CD4-positive, alpha-beta T cell (primary cell): ENCODE results near the gene TESK2. TPM values are rescaled to one million over a fixed set of nuclear protein-coding genes. Genes with fewer than 3 reads are reported as not detected.

Experiments
- ATAC-seq: fragments of 200-7000 bp; cut with Tn5 transposase; one replicate; pipeline ENCODE4 v1.10.0; 2022; ENCODE audit warnings: mild to moderate bottlenecking; ENCODE audit not compliant: poor library complexity
- CTCF ChIA-PET: fragments of 350-600 bp; sonication (Branson Sonifier 250); formaldehyde crosslinking; loops from one replicate; lab custom pipeline; 2021; ENCODE audit warnings: antibody characterized with exemption, inconsistent platforms; lab: Charles Lee
- POLR2A ChIA-PET: fragments of 350-600 bp; sonication (Branson Sonifier 250); formaldehyde crosslinking; loops from one replicate; lab custom pipeline; 2021; ENCODE audit warnings: antibody characterized with exemption, inconsistent platforms; lab: Charles Lee
- DNase-seq, 14 experiments: peaks; one replicate each; pipeline ENCODE4 v3.0.0-alpha.2; 2013 to 2020; ENCODE audit warnings: mixed read lengths in 2 of 14
- H3K27ac ChIP-seq, 2 donors: one replicate each; pipeline versions ENCODE4 v1.5.1 to v1.7.0; 2013; ENCODE audit warnings: low read length in 2 of 2, low read depth in 1 of 2, mild to moderate bottlenecking in 1 of 2
- H3K27me3 ChIP-seq, 2 experiments: 1 replicate in 1 of 2; 2 replicates in 1 of 2; pipeline versions ENCODE4 v1.6.1 to v1.7.0; 2013; ENCODE audit warnings: low read length in 2 of 2, control low read depth in 1 of 2, mild to moderate bottlenecking in 1 of 2, moderate library complexity in 1 of 2; ENCODE audit not compliant: insufficient read depth in 2 of 2, control insufficient read depth in 1 of 2
- H3K36me3 ChIP-seq: one replicate; pipeline ENCODE4 v1.6.1; 2013; ENCODE audit warnings: low read length, control low read depth; ENCODE audit not compliant: insufficient read depth
- H3K4me1 ChIP-seq: one replicate; pipeline ENCODE4 v1.6.1; 2013; ENCODE audit warnings: low read length, control low read depth; ENCODE audit not compliant: insufficient read depth
- H3K4me3 ChIP-seq: one replicate; pipeline ENCODE4 v1.5.1; 2013; ENCODE audit warnings: mild to moderate bottlenecking, low read length, moderate library complexity
- H3K9me3 ChIP-seq, 2 experiments: 1 replicate in 1 of 2; 2 replicates in 1 of 2; pipeline versions ENCODE4 v1.6.1 to v1.7.0; 2013; ENCODE audit warnings: low read length in 2 of 2, mild to moderate bottlenecking in 2 of 2, control low read depth in 1 of 2, moderate library complexity in 1 of 2; ENCODE audit not compliant: control insufficient read depth in 1 of 2, insufficient read depth in 1 of 2
- H3K27ac Mint-ChIP-seq: one replicate; pipeline ENCODE4 v1.8.0; 2020; ENCODE audit warnings: mixed read lengths
- H3K27me3 Mint-ChIP-seq: one replicate; pipeline ENCODE4 v1.8.0; 2021; ENCODE audit warnings: mixed read lengths
- H3K36me3 Mint-ChIP-seq: one replicate; pipeline ENCODE4 v1.8.0; 2021; ENCODE audit warnings: low read depth, mixed read lengths
- H3K4me1 Mint-ChIP-seq: one replicate; pipeline ENCODE4 v1.8.0; 2021; ENCODE audit warnings: low read depth, mixed read lengths
- H3K4me3 Mint-ChIP-seq: one replicate; pipeline ENCODE4 v1.8.0; 2020; ENCODE audit warnings: mild to moderate bottlenecking, mixed read lengths
- H3K9me3 Mint-ChIP-seq: one replicate; pipeline ENCODE4 v1.8.0; 2020; ENCODE audit warnings: mixed read lengths
- intact Hi-C, 2 experiments: fragments of 100-400 bp; cut with DNase I in 1 of 2; cut with micrococcal nuclease in 1 of 2; formaldehyde crosslinking; loops; one replicate each; pipeline versions ENCODE4 v1.15.1 to v1.9.0; 2023 to 2025; cut with DNase I, micrococcal nuclease
- total RNA-seq, 174 experiments: library from RNA in 2 of 174; stranded (reverse) in 2 of 174; gene quantifications; one replicate each; pipeline ENCODE4 v1.2.3 and lab custom pipeline; 2021 to 2026
- TF ChIP-seq, protein P1 (sequence below): fragments of 200-600 bp; IDR thresholded peaks from one replicate; pipeline ENCODE4 v1.8.0; 2022; ENCODE audit warnings: antibody characterized with exemption, mild to moderate bottlenecking

The TESK2 gene
- total RNA-seq, 2 experiments from 2014 or later, result 2.8 to 3.4 TPM

DNA sequence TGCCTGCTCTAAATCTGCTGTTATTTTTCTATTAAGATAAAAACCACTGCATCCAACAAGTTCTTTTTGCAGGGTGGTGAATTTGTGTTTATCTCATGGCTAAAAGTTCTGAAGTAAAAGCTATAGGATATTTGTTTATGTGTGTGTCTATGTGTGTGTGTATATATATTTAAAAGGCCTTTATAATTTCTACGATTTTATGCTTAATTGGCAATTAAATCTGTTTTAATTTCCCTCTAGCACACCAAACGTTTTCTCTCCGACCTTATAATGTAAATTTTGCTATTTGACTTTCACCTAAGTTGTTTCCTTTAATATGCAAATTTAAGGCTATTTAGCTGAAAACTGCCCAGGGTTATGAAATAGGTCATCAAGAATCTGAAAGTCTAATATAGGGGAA lies 184.1 kb downstream of the TESK2 start:
- H3K4me3 Mint-ChIP-seq, result no peak overlapping the region
- intact Hi-C loops, result no loop called here
- Histone ChIP-seq H3K9me3 (no peaks in the 10 kb centered on the region), H3K27ac (no peak overlapping the region), H3K36me3 (no peaks in the 10 kb centered on the region), H3K27me3 (no peaks in the 10 kb centered on the region), H3K4me1 (peaks cover 24% of the 10 kb centered on the region), H3K4me3 (no peak overlapping the region)
- H3K9me3 Mint-ChIP-seq, result no peaks in the 10 kb centered on the region
- no peak overlapping the region for H3K27ac Mint-ChIP-seq
- H3K4me1 Mint-ChIP-seq, result peaks cover 22% of the 10 kb centered on the region
- ChIA-PET POLR2A (interaction anchor here (0.7 to 6.2 kb wide), 2 partner anchors 33 to 506 kb away, joined by 3 to 163 read pairs; partner anchors contain the start of genes MUTYH and TOE1), CTCF (interaction anchor here (0.9 kb wide), 1 partner anchor 29 kb away, joined by 3 read pairs; no protein-coding TSS in a partner anchor)
- no peaks in the 10 kb centered on the region for H3K27me3 Mint-ChIP-seq
- DNase-seq (no peak), ATAC-seq (no peak)
- H3K36me3 Mint-ChIP-seq, result no peaks in the 10 kb centered on the region
- TF ChIP-seq, protein P1, sequence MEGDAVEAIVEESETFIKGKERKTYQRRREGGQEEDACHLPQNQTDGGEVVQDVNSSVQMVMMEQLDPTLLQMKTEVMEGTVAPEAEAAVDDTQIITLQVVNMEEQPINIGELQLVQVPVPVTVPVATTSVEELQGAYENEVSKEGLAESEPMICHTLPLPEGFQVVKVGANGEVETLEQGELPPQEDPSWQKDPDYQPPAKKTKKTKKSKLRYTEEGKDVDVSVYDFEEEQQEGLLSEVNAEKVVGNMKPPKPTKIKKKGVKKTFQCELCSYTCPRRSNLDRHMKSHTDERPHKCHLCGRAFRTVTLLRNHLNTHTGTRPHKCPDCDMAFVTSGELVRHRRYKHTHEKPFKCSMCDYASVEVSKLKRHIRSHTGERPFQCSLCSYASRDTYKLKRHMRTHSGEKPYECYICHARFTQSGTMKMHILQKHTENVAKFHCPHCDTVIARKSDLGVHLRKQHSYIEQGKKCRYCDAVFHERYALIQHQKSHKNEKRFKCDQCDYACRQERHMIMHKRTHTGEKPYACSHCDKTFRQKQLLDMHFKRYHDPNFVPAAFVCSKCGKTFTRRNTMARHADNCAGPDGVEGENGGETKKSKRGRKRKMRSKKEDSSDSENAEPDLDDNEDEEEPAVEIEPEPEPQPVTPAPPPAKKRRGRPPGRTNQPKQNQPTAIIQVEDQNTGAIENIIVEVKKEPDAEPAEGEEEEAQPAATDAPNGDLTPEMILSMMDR, result no peak

DNA sequence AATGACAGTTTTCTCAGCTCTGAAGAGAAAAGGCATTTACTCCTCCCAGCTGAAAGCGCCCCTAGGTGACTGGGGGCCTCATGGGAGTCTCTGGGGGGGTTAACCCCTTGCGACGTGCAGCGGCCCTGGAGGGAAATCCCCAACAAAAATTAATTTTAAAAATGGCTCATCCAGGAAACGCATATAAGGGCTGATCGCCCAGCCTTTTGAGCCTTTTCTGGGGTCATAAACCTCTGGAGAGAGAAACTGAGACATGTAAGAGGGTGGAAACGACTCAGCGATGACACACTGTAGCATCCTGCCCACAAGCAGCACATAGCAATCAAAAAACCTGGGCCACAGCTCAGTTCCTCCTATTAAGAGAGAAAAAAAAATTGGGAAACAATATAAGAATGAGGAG lies 184.6 kb downstream of the TESK2 start:
- TF ChIP-seq, protein P1, result no peak
- ATAC-seq (no peak), DNase-seq (no peak)
- Mint-ChIP-seq H3K9me3 (no peaks in the 10 kb centered on the region), H3K4me3 (peak overlapping the region; percentile 76), H3K36me3 (no peaks in the 10 kb centered on the region), H3K4me1 (peaks cover 22% of the 10 kb centered on the region), H3K27me3 (no peaks in the 10 kb centered on the region), H3K27ac (peak overlapping the region; percentile 95)
- no peaks in the 10 kb centered on the region for H3K36me3 ChIP-seq
- ChIA-PET POLR2A (interaction anchor here (6.2 kb wide), 1 partner anchor 34 kb away, joined by 163 read pairs; the partner anchor contains the start of genes MUTYH and TOE1), CTCF (interaction anchor here (0.9 to 1.3 kb wide), 2 partner anchors 30 to 292 kb away, joined by 3 read pairs; no protein-coding TSS in a partner anchor)
- intact Hi-C loops, result no loop called here
- H3K27ac ChIP-seq, result no peak overlapping the region
- H3K9me3 ChIP-seq, result no peaks in the 10 kb centered on the region
- H3K4me3 ChIP-seq, result no peak overlapping the region
- H3K27me3 ChIP-seq, result no peaks in the 10 kb centered on the region
- H3K4me1 ChIP-seq, result peaks cover 24% of the 10 kb centered on the region

DNA sequence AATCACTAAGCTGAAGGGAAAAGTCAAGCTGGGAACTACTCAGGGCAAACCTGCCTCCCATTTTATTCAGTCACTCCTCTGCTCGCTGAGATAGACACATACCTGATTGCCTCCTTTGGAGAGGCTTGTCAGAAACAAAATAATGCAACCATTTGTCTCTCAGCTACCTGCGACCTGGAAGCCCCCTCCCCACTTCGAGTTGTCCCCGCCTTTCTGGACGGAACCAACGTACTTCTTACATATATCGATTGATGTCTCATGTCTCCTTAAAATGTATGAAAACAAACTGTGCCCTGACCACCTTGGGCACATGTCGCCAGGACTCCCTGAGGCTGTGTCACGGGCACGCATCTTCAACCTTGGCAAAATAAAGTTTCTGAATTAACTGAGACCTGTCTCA lies 185.7 kb downstream of the TESK2 start:
- Histone ChIP-seq H3K27me3 (no peaks in the 10 kb centered on the region), H3K4me3 (no peak overlapping the region), H3K36me3 (no peaks in the 10 kb centered on the region), H3K4me1 (peaks cover 24% of the 10 kb centered on the region), H3K9me3 (no peaks in the 10 kb centered on the region), H3K27ac (peak overlapping the region in 1 of 2 donors; percentile 95)
- DNase-seq (no peak), ATAC-seq (no peak)
- no peaks in the 10 kb centered on the region for H3K36me3 Mint-ChIP-seq
- H3K9me3 Mint-ChIP-seq, result no peaks in the 10 kb centered on the region
- H3K4me1 Mint-ChIP-seq, result peaks cover 27% of the 10 kb centered on the region
- POLR2A ChIA-PET, result interaction anchor here (0.6 to 6.2 kb wide), 6 partner anchors 35 to 574 kb away, joined by 3 to 163 read pairs (median 3); partner anchors contain the start of genes HECTD3, MUTYH, PLK3 and TESK2
- peak overlapping the region; percentile 95 for H3K27ac Mint-ChIP-seq
- intact Hi-C loops, result loop anchor here in 1 of 2 experiments (1.0 to 2.0 kb wide), 3 partner anchors 19 to 186 kb away; partner anchors contain the start of genes MUTYH, TESK2 and TOE1
- H3K27me3 Mint-ChIP-seq, result no peaks in the 10 kb centered on the region
- CTCF ChIA-PET, result interaction anchor here (0.8 to 1.3 kb wide), 2 partner anchors 34 to 291 kb away, joined by 3 read pairs; no protein-coding TSS in a partner anchor
- TF ChIP-seq, protein P1, result no peak
- peak overlapping the region; percentile 95 for H3K4me3 Mint-ChIP-seq
